Testis (tissue), 3 donors: ENCODE measurements around the gene TLE6. TPM values are rescaled to one million over a fixed set of nuclear protein-coding genes. Genes with fewer than 3 reads are reported as not detected.

Experiments
- DNase-seq: peaks from one replicate; pipeline ENCODE4 v3.0.0-alpha.2; 2019
- H3K27ac ChIP-seq, 2 donors: fragments of 200-600 bp; sonication (generic); one replicate each; pipeline ENCODE4 v1.5.1; 2019
- H3K27me3 ChIP-seq: fragments of 200-600 bp; sonication (generic); one replicate; pipeline ENCODE4 v1.5.1; 2019
- H3K36me3 ChIP-seq: fragments of 200-600 bp; sonication (generic); one replicate; pipeline ENCODE4 v1.5.1; 2017; ENCODE audit warnings: low read depth; ENCODE audit errors: missing control alignments
- H3K4me1 ChIP-seq: fragments of 200-600 bp; sonication (generic); one replicate; pipeline ENCODE4 v1.5.1; 2019
- H3K4me3 ChIP-seq, 2 donors: fragments of 200-600 bp; sonication (generic); one replicate each; pipeline ENCODE4 v1.5.1; 2017 to 2019
- H3K9me3 ChIP-seq: fragments of 200-600 bp; sonication (generic); one replicate; pipeline ENCODE4 v1.5.1; 2017
- POLR2A ChIP-seq: fragments of 450-650 bp; IDR thresholded peaks from one replicate; pipeline ENCODE4 v1.6.1; 2017; ENCODE audit warnings: antibody characterized with exemption, mild to moderate bottlenecking, moderate library complexity
- WGBS, 2 donors: methylation state at CpG; one replicate each; pipeline ENCODE4 v1.1.5; 2018; 5-methylcytosine and 5-hydroxymethylcytosine counted together
- intact Hi-C: fragments of 100-400 bp; cut with DNase I; formaldehyde crosslinking; loops from one replicate; pipeline ENCODE4 v1.15.1; 2023; ENCODE audit warnings: low total_unique reads
- polyA plus RNA-seq: library from polyadenylated mRNA; stranded (reverse); fragments of 350-450 nt; fragmentation: Illumina TruSeq; extraction: RNeasy Lipid Tissue Mini Kit (QIAGEN cat#74804); gene quantifications from one replicate; pipeline ENCODE4 v1.2.3, GENCODE V29; 2014; ENCODE audit warnings: low read depth, low replicate concordance; ENCODE audit not compliant: insufficient read depth
- total RNA-seq, 2 donors: library from RNA; depleted of rRNA; stranded (reverse); fragments of >200 nt; gene quantifications; one replicate each; pipeline ENCODE4 v1.2.3, GENCODE V29; 2016
- TF ChIP-seq, protein P1 (sequence below), 3 experiments: fragments of 450-650 bp in 2 of 3; fragments of 200-600 bp in 1 of 3; sonication (generic) in 1 of 3; IDR thresholded peaks; one replicate each; pipeline ENCODE4 v1.5.1; 2016 to 2019; ENCODE audit warnings: antibody characterized with exemption in 3 of 3, mild to moderate bottlenecking in 2 of 3, moderate library complexity in 1 of 3

TLE6 gene
- total and polyA plus RNA-seq, 3 donors from 2014 or later = 8.1 to 12.5 (median 9.1) TPM

DNA sequence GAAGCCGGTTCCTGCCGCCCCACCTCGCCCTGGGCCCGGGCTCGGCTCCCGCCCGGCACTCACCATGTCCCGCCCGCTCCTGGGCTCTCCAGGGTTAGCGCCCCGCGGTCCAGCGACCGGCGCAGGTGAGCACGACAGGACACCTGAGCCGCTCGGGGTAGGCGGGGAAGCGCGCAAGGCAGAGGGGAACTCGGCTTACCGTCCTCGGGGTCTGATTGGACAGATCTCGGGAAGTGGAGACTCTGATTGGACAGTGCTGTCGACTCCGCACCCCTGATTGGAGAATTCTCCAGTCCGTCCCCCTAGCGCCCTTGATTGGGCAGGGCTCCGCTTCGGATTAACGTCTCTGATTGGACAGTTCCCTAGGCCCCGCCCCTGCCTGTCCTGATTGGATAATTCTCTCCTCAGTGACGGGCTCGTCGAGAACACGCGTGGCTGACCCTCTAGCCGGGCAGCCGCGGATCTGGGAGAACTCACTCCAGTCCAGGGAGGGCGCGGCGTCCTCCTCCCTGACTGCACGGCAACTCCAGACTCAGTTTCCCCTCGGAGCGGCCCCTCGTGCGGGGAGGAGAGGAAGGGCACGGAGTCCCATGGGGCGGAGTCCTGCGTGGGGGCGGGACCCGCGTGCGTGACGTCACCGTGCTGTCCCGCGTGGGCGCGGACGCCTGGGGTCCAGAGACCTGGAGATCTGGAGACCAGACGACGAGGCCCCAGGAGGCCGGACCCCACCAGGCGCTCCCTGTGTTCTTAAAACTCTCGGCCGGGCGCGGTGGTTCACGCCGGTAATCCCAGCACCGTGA is 32.4 kb upstream of the TLE6 start, which contains the start of gene ZNF77:
Gene ZNF77, minus strand, starts transcription at position 197 of the 800 bp plus-strand sequence. Its CDS starts 131 bp downstream, at position 66.
- no peaks in the 10 kb centered on the region for H3K27me3 ChIP-seq
- peak within 1 kb of the TSS; percentile 90 to 97 for H3K4me3 ChIP-seq
- TF ChIP-seq, protein P1, sequence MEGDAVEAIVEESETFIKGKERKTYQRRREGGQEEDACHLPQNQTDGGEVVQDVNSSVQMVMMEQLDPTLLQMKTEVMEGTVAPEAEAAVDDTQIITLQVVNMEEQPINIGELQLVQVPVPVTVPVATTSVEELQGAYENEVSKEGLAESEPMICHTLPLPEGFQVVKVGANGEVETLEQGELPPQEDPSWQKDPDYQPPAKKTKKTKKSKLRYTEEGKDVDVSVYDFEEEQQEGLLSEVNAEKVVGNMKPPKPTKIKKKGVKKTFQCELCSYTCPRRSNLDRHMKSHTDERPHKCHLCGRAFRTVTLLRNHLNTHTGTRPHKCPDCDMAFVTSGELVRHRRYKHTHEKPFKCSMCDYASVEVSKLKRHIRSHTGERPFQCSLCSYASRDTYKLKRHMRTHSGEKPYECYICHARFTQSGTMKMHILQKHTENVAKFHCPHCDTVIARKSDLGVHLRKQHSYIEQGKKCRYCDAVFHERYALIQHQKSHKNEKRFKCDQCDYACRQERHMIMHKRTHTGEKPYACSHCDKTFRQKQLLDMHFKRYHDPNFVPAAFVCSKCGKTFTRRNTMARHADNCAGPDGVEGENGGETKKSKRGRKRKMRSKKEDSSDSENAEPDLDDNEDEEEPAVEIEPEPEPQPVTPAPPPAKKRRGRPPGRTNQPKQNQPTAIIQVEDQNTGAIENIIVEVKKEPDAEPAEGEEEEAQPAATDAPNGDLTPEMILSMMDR (IDR thresholded peaks at IDR 0.05) = peak in 2 of 3 experiments; percentile 10 to 22
- TF ChIP-seq POLR2A = no peak
- intact Hi-C loops = no loop called here
- DNase-seq = peak; percentile 100
- peaks cover 11% of the 10 kb centered on the region for H3K4me1 ChIP-seq
- H3K36me3 ChIP-seq = no peaks in the 10 kb centered on the region
- WGBS, 2 donors = 1 to 2% methylated on average over 23 to 69 of the region's 74 CpGs
- peak within 1 kb of the TSS; percentile 92 to 98 for H3K27ac ChIP-seq
- no peaks in the 10 kb centered on the region for H3K9me3 ChIP-seq

DNA sequence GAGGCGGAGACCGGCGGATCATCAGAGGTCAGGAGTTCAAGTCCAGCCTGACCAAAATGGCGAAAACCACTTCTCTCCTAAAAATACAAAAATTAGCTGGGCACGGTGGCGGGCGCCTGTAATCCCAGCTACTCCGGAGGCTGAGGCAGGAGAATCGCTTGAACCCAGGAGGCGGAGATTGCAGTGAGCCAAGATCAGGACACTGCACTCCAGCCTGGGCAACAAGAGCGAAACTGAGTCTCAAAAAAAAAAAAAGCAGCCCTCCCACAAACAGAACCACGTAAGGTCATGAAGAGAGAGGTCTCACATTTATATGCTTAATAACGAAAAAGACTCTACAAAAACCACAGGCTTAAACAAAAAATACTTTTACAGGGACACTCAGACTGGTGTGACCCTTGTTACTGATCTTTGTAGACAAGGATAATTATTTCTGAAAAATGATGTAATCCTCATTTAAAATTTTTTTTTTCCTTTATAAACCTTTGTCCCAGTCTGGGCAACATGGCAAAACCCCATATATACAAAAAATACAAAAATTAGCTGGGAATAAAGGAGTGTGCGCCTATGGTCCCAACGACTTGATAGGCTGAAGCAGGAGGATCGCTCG is 31.7 kb upstream of the TLE6 start:
- Histone ChIP-seq H3K27me3 (no peaks in the 10 kb centered on the region), H3K27ac (peak overlapping the region; percentile 92 to 98), H3K4me3 (peak overlapping the region; percentile 90 to 97), H3K4me1 (peaks cover 11% of the 10 kb centered on the region), H3K9me3 (no peaks in the 10 kb centered on the region), H3K36me3 (no peaks in the 10 kb centered on the region)
- 21 to 33% methylated on average over 17 of the region's 17 CpGs for WGBS, 2 donors
- intact Hi-C loops = no loop called here
- no peak for TF ChIP-seq POLR2A
- TF ChIP-seq, protein P1 (IDR thresholded peaks at IDR 0.05) = no peak
- no peak for DNase-seq

DNA sequence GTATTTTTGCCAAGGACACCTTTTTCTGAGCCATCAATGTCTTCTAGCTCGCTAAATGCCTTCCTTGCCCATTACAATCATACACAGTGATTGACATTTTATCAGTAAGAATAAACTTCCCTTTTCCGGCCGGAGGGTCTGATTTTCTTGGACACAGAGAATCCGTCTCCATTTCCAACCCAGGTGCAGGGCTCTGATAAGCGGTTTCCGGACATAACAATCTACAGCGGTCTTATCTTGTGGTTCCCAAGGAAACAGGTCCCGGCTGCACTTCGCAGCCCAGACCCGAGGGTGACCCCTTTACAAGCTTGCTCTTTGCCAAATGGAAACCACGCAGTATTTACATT is 27.5 kb upstream of the TLE6 start:
- H3K36me3 ChIP-seq = no peaks in the 10 kb centered on the region

DNA sequence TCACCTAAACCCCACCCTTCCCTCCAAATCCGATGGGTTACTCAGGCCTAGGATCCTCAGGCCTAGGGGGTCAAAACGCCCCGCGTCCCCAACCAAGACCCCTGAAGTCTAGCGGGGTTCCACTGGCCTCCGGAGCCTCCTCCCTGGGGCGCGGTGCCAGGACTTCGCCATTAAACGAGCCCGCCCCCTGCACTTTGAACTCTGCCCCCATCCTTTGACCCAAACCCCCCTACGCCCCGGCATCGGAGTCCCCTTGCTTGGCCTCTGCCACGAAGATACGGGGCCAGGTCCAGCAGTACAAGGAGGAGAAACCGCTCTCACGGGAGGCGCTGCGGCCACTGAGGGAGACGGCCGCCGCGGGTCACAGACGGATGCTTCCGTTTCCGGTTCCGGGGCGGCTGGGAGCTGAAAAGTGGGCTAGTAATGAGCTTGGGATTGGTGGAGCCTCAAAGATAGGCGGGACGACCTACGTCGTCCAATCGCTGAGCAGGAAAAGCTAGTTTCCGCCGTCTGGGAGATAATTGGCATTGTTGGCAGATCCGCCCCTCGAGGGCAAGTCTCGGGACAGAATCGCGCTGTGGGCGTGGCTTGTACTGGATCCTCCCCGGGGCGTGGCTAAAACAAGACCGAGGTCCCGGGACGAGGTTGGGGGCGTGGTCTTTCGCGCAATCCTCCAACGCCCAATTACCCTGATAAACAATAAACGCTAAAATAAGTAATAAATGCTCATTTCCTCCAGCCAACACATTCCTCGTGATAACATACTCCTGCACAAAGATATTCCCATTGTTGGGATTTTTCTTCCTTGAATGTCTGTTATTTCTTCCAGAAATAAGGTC is 26.9 kb upstream of the TLE6 start:
- intact Hi-C loops = no loop called here
- H3K27ac ChIP-seq = peak overlapping the region; percentile 97 to 98
- WGBS, 2 donors = 0% methylated on average over 39 to 44 of the region's 53 CpGs
- H3K27me3 ChIP-seq = no peaks in the 10 kb centered on the region
- no peaks in the 10 kb centered on the region for H3K36me3 ChIP-seq
- peaks cover 7% of the 10 kb centered on the region for H3K4me1 ChIP-seq
- no peaks in the 10 kb centered on the region for H3K9me3 ChIP-seq
- H3K4me3 ChIP-seq = peak overlapping the region; percentile 77 to 84
- TF ChIP-seq, protein P1 (IDR thresholded peaks at IDR 0.05) = no peak
- TF ChIP-seq POLR2A = no peak
- peak; percentile 100 for DNase-seq

More for the DNA sequence above, 27.5 kb upstream of the TLE6 start:
- intact Hi-C loops = no loop called here
- peaks cover 8% of the 10 kb centered on the region for H3K4me1 ChIP-seq
- H3K27ac ChIP-seq = peak overlapping the region; percentile 97 to 98
- H3K27me3 ChIP-seq = no peaks in the 10 kb centered on the region
- WGBS, 2 donors = 1% methylated on average over 11 of the region's 11 CpGs
- peak overlapping the region; percentile 77 to 84 for H3K4me3 ChIP-seq
- DNase-seq = no peak
- TF ChIP-seq, protein P1 (IDR thresholded peaks at IDR 0.05) = no peak
- TF ChIP-seq POLR2A = no peak
- no peaks in the 10 kb centered on the region for H3K9me3 ChIP-seq
